Prostate gland (tissue), 2 donors: Measurements from ENCODE around the gene KRT12.

Source experiments
- POLR2A ChIP-seq: fragments of 450-650 bp; IDR thresholded peaks from one replicate; pipeline ENCODE4 v1.6.1; 2016; ENCODE audit warnings: antibody characterized with exemption, mild to moderate bottlenecking
- POLR2AphosphoS5 ChIP-seq: sonication (generic); formaldehyde crosslinking; IDR thresholded peaks from one replicate; pipeline ENCODE4 v1.6.1; 2017; ENCODE audit warnings: antibody characterized with exemption
- TF ChIP-seq, protein P1 (sequence below), 4 experiments: fragments of 200-600 bp in 2 of 4; fragments of 450-650 bp in 2 of 4; sonication (generic) in 2 of 4; IDR thresholded peaks; 1 replicate in 3 of 4; 2 replicates in 1 of 4; pipeline ENCODE4 v1.5.1; 2016 to 2019; ENCODE audit warnings: antibody characterized with exemption in 4 of 4, mild to moderate bottlenecking in 2 of 4, moderate library complexity in 2 of 4

DNA sequence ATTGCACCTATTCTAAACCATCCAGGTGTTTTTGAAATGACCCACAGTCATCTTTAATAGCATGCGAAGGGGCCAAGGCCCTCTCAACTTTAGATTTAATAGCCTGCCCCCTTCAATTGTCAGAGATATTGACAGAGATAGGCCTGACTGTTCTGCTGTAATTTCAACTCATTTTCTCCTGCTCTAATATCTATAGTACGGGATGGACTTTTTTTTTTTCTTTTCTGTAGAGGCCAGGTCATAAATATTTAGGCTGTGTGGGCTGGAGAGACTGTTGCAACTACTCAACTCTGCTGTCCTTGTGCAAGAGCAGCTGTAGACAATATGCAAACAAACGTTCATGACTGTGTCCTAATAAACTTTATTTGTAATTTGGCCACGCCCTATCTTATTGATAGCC is 42.7 kb upstream of the KRT12 start:
- TF ChIP-seq, protein P1, sequence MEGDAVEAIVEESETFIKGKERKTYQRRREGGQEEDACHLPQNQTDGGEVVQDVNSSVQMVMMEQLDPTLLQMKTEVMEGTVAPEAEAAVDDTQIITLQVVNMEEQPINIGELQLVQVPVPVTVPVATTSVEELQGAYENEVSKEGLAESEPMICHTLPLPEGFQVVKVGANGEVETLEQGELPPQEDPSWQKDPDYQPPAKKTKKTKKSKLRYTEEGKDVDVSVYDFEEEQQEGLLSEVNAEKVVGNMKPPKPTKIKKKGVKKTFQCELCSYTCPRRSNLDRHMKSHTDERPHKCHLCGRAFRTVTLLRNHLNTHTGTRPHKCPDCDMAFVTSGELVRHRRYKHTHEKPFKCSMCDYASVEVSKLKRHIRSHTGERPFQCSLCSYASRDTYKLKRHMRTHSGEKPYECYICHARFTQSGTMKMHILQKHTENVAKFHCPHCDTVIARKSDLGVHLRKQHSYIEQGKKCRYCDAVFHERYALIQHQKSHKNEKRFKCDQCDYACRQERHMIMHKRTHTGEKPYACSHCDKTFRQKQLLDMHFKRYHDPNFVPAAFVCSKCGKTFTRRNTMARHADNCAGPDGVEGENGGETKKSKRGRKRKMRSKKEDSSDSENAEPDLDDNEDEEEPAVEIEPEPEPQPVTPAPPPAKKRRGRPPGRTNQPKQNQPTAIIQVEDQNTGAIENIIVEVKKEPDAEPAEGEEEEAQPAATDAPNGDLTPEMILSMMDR (IDR thresholded peaks at IDR 0.05), result no peak
- peak; percentile 4 for TF ChIP-seq POLR2AphosphoS5
- no peak for TF ChIP-seq POLR2A
